ENCODE data around the gene LRR1. TPM values are rescaled to one million over a fixed set of nuclear protein-coding genes. Genes with fewer than 3 reads are reported as not detected.

The LRR1 gene
- total RNA-seq, 2 donors from 2014 or later = 4.1 to 21.9 TPM

DNA sequence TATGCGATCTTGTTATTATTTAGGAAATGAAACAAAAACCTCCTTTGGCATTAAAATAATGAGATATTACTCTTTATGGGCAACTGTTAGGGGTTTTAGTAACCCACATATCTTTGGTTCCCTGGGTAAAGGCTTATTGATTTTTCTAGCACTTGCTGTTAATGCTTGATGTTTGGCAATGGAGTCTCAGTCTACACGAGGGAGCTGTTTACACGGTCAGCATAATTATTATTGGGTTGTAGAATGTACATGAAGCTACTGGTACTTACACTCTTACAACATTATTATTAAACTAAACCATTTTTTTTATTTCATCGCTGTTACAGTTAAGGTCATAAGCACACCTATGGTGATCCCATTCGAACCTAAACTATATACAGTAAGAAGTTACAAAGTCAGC is 24.7 kb upstream of the LRR1 start:
- peaks cover 11% of the 10 kb centered on the region for H3K36me3 ChIP-seq
- no peak overlapping the region for H3K4me3 ChIP-seq
- no peaks in the 10 kb centered on the region for H3K4me1 ChIP-seq (ENCODE audit: control insufficient read depth in 1 of 2, low read depth in 2 of 2)
- no peak overlapping the region for H3K27ac ChIP-seq
- no peak for DNase-seq (ENCODE audit: low spot score)
- ATAC-seq (ENCODE audit: insufficient number of reproducible peaks, low FRiP score, low read depth) = no peak
- no peaks in the 10 kb centered on the region for H3K27me3 ChIP-seq (replicated peaks; ENCODE audit: insufficient read depth)
- TF ChIP-seq, protein P1, sequence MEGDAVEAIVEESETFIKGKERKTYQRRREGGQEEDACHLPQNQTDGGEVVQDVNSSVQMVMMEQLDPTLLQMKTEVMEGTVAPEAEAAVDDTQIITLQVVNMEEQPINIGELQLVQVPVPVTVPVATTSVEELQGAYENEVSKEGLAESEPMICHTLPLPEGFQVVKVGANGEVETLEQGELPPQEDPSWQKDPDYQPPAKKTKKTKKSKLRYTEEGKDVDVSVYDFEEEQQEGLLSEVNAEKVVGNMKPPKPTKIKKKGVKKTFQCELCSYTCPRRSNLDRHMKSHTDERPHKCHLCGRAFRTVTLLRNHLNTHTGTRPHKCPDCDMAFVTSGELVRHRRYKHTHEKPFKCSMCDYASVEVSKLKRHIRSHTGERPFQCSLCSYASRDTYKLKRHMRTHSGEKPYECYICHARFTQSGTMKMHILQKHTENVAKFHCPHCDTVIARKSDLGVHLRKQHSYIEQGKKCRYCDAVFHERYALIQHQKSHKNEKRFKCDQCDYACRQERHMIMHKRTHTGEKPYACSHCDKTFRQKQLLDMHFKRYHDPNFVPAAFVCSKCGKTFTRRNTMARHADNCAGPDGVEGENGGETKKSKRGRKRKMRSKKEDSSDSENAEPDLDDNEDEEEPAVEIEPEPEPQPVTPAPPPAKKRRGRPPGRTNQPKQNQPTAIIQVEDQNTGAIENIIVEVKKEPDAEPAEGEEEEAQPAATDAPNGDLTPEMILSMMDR (IDR thresholded peaks at IDR 0.05) = no peak
- no peaks in the 10 kb centered on the region for H3K9me3 ChIP-seq

DNA sequence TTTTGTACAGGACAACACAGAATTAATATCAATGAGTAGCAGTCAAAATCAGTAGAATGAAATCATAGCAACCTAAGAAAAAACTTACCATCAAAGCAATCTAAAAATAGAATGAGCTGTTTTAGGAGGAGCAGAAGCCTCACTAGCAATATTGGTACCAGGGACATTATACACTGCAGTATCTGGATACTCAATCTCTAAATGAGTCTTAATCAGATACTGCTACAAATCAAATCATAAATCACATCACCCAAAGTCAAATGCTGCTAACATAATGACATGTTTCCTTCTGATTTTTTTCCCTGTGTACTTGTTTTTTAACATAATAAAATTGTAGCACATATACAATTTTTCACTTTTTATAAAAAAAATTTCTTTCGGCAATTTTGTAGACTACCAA is 20.6 kb upstream of the LRR1 start:
- TF ChIP-seq, protein P1 (IDR thresholded peaks at IDR 0.05) = no peak
- peaks cover 16% of the 10 kb centered on the region for H3K36me3 ChIP-seq
- H3K27me3 ChIP-seq (replicated peaks; ENCODE audit: insufficient read depth) = no peaks in the 10 kb centered on the region
- ATAC-seq (ENCODE audit: insufficient number of reproducible peaks, low FRiP score, low read depth) (no peak), DNase-seq (ENCODE audit: low spot score) (no peak)
- no peak overlapping the region for H3K27ac ChIP-seq
- no peak overlapping the region for H3K4me3 ChIP-seq
- peaks cover 4 to 6% of the 10 kb centered on the region in 2 donors for H3K4me1 ChIP-seq (ENCODE audit: control insufficient read depth in 1 of 2, low read depth in 2 of 2)
- H3K9me3 ChIP-seq = no peaks in the 10 kb centered on the region

DNA sequence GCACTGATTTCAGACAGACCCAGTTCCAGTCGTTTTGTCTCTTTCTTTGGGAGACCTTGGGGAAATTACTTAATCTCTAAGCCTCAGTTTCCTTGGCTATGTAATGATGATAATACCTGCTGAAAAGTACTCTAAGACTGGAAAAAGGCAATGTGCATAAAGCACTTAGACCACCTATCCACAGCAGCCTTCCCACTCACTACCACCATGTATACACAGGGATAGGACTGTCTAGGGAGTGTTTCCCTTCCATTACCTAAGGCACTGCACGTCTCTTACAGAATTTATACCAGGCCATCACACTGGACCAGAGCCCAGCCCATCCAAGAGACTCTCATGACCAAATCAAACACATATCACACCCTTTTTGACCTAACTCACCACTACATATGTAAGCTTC is 18.9 kb upstream of the LRR1 start:
- no peak for DNase-seq (ENCODE audit: low spot score)
- TF ChIP-seq, protein P1 (IDR thresholded peaks at IDR 0.05) = no peak
- Histone ChIP-seq H3K4me3 (no peak overlapping the region), H3K27me3 (replicated peaks; ENCODE audit: insufficient read depth) (no peaks in the 10 kb centered on the region), H3K4me1 (ENCODE audit: control insufficient read depth in 1 of 2, low read depth in 2 of 2) (peaks cover 16 to 21% of the 10 kb centered on the region in 2 donors), H3K9me3 (no peaks in the 10 kb centered on the region), H3K27ac (no peak overlapping the region), H3K36me3 (peaks cover 18% of the 10 kb centered on the region)
- ATAC-seq (ENCODE audit: insufficient number of reproducible peaks, low FRiP score, low read depth) = no peak

DNA sequence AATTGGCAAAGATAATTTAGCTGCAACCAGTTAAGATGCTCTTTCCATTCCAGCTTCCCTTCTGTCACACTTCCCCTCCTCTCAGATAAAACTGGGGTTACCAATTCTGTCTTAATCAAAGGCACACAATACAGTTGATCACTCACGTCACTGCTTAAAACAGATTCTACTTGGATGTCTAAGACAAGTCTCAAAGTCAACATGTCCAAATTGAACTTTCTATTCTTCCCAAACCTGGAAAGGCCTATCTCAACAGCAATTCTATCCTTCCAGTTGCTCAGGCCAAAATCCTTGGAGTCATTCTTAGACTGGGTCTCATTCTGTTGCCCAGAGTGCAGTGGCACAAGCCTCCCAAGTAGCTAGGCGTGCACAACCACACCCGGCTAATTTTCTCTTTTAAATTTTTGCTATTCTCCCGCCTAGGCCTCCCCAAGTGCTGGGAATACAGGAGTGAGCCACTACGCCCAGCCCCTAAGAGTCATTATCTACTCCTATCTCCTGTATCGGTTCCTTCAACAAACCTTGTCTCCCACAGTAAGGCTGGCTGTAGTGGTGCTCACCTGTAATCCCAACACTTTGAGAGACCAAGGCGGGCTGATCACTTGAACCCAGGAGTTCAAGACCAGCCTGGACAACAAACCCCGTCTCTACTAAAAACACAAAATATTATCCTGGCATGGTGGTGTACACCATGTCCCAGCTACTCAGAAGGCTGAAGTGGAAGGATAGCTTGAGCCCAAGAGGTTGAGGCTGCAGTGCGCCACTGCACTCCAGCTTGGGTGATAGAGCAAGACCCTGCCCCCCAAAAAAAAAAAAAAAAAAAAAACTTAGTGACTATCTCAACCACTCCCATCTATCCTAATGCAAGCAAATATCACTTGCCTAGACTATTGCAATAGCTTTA is 17.3 kb upstream of the LRR1 start:
- ATAC-seq (ENCODE audit: insufficient number of reproducible peaks, low FRiP score, low read depth) = no peak
- H3K36me3 ChIP-seq = peaks cover 12% of the 10 kb centered on the region
- no peaks in the 10 kb centered on the region for H3K9me3 ChIP-seq
- H3K4me3 ChIP-seq = no peak overlapping the region
- H3K27me3 ChIP-seq (replicated peaks; ENCODE audit: insufficient read depth) = no peaks in the 10 kb centered on the region
- H3K4me1 ChIP-seq (ENCODE audit: control insufficient read depth in 1 of 2, low read depth in 2 of 2) = peaks cover 21 to 27% of the 10 kb centered on the region in 2 donors
- no peak for DNase-seq (ENCODE audit: low spot score)
- no peak overlapping the region for H3K27ac ChIP-seq
- TF ChIP-seq, protein P1 (IDR thresholded peaks at IDR 0.05) = no peak

DNA sequence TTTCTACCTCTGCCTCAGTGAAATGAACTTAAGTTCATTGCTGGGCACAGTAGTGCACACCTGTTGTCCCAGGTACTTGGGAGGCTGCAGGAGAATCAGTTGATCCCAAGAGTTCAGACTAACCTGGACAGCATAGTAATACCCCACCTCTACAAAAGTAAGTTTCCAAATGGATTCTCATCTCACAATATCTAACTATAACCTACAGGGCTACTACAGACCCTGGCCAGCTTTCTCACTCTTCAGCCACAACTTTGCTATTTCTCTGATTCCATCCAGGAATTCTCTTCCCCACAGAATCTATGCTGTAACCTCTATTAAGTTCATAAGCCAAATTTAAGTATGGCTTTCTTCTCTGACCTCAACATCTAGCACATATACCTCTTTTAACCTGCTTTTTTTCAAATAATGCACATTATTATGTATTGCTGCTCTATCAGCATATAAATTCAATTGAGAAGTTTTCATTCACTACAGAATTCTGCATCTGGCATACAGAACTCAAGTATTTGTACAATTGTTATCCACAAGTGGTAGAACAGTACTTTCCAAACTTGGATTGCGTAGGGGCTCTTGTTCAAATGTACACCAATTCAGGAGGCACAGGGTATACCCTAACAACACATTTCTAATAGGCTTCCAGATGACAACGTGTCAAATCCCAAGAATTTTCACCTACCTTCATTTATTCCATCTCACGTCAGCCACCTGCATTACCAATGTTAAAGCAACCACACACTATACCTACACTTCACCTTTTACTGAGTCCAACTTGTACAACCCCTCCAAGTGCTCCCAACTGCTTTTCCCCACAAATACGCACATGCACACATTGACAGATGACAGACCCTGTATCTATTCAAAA is 16.4 kb upstream of the LRR1 start:
- no peak for DNase-seq (ENCODE audit: low spot score)
- Histone ChIP-seq H3K36me3 (peaks cover 7% of the 10 kb centered on the region), H3K4me1 (ENCODE audit: control insufficient read depth in 1 of 2, low read depth in 2 of 2) (peaks cover 21 to 27% of the 10 kb centered on the region in 2 donors), H3K27ac (no peak overlapping the region), H3K9me3 (no peaks in the 10 kb centered on the region), H3K27me3 (replicated peaks; ENCODE audit: insufficient read depth) (no peaks in the 10 kb centered on the region), H3K4me3 (no peak overlapping the region)
- ATAC-seq (ENCODE audit: insufficient number of reproducible peaks, low FRiP score, low read depth) = no peak
- TF ChIP-seq, protein P1 (IDR thresholded peaks at IDR 0.05) = no peak
